GM18498 (cell line): Measurements from ENCODE around the gene SLC41A3.

Source experiments
- ATAC-seq: cut with Tn5 transposase; IDR thresholded peaks from one replicate; pipeline ENCODE4 v1.9.1; 2021; ENCODE audit warnings: mild to moderate bottlenecking, moderate library complexity; ENCODE audit not compliant: unreplicated experiment

The SLC41A3 gene

DNA sequence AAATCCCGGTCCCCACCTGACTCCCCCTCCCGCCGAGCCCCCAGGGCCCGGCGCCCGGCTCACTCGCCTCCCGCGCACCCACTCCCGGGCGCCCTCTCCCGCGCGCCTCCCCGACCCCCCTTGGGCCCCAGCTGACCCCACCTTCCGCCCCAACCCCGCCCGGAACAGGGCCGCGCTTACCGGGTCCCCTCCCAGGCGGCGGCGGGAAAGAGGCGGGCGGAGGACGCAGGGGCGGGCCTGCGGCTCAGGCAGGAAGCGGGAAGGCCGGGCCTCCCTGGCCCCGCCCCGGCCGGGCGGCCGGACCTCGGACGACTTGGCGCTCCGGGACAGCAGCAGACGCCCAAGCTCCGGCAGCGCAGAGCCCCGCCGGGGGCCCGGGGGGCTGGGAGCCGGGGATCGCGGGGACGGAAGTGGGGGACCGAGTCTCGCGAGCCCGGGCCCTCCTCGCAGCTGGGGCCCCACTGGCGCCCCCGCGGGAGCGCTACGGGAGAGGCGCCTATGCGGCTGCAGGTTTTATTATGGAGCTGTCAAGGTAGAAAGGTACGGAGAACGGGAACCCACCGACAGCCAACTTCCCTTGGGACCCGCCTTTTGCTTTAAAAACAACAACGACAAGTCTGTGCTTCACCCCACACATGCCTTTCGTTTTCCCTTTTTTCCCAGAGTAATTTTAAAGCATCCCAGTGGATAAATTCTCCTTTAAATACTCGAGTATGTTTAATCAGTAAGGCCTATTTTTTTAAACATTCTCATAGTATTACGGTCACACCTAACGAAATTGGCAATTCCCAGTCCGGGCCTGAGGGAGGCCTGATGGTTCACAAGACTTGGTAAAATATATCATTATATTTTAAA is at the start of gene SLC41A3:
Gene SLC41A3 (minus strand): TSS at position 212 of the 855 bp plus-strand sequence. CDS start 15,905 bp downstream, outside the sequence.
- peak; percentile 96 for ATAC-seq

DNA sequence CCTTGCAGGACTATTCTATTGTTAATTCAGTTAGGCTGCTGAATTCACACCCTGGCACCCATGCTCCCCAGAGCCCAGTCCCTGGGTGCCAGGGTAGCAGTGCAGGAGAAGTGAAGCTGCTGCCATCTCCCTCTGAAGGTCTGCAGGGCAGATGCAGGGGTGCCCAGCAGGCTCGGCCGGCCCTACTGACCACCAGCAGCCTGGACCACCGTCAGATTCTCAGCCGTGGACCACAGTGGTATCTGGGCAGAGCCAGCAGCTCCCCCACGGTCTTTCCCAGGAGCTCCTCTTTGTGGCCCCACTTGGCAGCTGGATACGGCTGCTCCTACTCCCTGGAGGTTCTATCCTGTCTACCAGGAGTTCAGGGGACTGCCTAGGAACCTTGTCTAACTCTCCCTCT is 49.7 kb upstream of the SLC41A3 start:
- ATAC-seq = no peak

DNA sequence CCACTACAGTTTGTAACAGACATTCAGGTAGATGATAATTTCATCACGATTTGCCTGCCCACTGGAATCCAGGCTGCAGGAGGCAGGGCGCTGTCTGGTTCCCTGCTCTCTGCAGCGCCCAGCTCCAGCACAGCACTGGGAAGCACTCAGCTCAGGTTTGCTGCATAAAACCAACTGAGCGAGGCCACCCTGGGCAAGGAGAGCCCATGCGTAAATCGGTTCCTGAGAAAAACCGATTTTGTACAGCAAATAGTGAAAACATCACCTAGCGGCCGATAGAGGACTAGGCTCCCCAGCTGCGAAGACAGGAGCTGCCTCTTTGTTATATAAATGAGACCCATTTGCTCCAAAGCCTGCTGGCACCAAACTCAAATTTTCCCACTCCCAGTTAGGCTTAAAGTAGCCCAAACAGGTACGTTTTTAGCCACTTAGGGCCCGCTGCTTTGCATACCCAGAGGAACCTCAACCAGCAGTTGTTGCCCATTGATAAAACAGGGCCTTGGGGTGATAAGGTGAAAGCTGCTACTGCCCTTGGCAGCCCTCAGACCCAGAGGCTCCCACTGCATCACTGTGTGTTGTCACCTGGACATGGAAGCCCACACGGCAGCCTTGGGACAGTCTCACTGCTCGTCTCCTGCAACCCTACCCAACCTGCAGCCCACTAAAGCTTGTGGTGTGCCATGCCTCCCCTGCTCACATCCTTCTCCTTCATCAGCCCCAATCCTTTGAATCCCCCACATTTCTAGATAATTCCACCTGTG is 49.0 kb upstream of the SLC41A3 start:
- no peak for ATAC-seq

DNA sequence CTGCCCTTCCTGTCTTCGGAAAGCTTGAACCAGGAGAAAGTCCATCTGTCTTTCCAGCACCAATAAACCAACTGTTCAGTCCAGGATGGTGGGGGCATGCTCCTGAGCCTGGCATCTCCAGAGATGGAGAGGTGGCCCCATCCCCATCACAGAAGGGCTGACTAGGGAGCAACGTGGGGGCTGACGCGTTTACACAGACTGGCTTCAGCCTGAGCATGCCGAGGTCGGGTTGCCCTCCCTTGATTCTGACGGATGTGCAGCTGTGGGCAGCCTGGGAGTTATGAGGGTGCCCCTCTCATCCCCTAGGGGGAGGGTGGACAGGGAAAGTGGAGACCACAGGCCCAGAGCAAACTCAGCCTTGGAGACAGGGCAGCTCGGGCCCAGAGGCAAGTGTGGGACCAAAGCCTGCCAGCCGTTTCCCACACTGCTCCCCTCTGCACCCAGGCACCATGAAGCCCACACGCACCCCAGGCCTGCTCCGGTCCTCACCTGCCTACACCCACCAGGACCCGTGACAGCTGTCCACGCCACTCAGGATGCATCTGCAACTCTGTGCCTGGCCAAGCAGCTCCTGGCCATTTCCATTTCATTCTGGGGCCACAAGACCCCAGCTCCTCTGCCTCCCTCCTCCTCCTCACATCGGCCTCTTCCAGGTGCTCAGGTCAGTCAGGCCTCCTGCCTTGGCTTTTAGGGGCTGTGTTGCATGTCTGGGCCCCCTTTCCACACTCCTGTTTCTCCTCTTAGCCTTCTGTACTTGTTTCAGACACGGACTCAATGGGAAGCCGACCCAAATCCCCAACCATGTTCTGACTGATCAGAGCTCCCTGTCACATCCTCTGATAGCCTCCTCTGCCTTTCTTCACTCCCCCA is 48.2 kb upstream of the SLC41A3 start:
- no peak for ATAC-seq

DNA sequence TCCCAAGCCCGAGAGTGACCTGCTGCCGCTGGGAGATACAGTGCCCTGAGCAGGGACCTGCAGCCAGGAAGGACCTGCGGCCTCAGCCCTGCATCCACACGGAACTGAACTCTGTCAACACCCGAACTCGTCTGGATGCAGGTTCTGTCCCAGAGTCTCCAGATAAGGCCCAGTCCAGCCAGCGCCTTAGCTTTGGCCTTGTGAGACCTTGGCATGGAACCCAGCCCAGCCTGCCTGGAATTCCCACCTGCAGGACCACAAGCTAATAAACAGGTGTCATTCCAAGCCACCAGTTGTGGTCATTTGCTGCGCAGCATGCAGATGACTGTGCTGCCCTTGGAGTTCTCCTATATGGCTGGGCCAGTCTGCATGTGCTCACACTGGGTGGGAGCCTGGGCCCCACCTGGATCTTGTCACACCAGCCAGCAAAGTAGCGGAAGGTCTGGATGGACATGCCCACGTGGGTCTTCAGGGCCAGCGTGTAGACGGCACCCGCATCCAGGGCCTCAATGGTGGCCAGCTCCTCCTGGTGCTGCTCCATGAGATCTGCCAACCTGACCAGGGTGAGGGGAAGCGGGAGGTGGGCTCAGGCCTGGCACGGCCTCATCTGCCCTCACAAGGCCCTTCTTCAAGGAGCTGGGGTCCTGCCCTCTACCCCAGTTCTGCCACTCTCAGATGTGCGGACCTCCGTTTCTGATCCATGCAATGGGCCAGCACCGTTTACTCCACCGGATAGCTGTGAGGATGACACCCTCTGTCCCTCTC is 47.2 kb upstream of the SLC41A3 start:
- ATAC-seq = no peak

DNA sequence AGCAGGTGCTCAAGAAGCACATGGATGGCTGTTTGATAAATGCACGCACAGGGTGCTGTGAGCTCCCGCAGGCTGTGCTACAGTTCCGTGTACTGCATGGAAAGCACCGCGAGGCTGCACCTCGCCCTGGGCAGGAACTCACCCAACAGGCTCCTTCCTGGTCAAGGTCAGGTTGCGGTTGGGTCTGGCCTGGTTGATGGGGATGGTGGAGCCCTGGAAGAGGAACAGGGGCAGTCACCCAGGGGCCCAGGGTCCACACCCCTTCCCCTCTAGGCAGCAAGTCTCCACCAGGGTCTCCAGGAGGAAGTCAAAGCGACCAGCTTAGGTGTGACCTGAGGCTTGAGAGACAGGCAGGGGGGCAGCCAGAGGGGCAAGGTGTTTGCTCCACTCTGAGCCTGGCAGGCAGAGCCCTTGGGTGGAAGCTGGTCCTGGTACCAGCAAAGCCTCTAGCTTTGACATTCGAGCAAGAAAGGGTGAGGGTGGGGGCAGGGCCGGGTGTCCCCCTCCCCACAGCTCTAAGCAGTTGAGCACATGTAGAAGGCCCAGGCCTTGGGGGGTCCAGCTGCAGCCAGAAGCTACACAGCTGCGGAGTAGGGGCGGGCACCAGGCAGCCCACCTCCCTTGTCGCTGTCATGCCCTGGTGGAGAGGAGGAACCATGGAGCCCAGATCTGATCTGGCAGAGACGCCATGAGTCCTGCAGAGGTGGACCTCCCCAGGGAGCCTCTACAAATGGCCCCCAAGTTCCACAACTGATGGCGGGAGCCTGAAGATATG is 46.3 kb upstream of the SLC41A3 start:
- ATAC-seq = no peak

DNA sequence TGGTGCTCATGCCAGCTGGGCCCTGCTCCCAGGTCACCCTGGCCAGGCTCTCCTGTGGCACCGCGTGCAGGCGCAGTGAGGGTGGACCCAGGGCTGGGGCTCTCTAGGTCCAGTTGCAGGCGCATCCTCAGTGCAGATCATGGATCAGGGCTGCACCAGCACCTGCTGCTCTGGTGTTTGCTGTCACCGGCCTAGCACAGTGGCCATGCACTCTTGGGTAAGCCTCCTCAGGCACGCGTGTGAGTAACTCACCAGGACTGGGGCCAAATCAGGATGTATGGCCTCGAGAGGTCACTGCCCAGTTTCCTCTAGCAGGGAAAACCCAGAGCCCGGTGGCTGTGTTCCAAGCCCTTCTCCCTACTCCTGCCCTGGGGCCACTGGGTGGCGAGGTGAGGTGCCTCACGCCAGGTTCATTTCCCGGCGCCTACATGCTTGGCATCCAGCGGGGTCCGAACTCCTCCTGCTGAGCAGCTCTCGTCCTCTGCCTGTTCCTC is 45.5 kb upstream of the SLC41A3 start:
- ATAC-seq = no peak

DNA sequence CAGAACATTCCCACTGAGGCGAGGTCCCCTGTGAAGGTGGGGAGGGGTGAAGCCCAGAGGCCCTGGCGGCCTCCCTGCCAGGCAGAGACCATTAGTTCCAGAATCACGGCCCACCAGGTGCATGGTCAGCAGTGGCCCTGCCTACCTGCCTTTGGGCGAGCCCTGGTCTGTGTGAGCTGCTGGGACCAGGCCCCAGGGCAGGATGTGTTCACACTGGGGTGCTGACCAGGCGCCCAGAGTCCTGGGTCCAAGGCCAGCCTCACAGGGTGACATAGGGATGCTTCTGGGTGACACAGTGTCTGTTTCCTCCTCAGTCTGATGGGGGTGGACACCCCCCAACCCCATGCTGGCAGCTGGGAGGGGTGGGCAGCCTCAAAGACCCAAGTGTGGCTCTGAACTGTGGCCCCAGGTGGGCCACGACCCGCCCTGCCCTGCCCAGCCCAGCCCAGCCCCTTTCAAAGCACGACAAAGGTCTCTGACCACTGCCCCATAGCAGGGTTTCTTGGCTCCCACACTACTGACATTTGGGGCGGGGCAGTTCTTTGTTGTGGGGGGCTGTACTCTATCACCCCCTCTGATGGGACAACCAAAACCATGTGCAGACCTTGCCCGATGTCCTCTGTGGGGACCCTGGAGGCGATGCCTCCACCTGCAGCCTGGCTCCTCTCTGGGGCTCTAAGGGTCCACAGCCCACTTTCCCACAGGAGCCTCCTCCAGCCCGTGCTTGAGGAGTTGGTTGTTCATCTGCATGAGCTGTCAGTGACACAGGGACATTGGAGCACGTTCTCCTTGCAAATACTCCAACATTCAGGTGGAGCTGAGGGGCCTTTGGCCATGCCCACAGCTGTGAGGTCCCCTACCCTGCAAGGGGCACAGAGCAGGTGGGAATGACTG is 44.8 kb upstream of the SLC41A3 start:
- no peak for ATAC-seq

DNA sequence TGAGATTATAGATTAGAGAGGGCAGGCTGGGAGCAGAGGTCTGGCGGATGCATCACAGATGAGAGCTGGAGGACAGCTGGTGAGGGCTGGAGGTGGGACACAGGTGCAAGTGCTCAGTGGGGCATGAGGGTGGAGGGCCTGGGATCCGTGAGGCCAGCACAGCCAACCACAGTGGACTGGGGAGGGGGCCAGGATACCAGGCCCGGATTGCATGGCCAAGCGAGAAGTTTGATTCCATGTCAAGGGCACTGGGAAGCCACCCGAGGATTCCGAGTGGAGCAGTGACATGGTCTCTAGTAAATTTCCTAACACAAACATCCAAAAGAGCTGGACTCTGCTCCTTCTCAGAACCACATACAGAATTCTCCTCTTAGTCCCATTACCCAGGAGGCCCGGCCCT is 44.0 kb upstream of the SLC41A3 start:
- ATAC-seq = no peak

DNA sequence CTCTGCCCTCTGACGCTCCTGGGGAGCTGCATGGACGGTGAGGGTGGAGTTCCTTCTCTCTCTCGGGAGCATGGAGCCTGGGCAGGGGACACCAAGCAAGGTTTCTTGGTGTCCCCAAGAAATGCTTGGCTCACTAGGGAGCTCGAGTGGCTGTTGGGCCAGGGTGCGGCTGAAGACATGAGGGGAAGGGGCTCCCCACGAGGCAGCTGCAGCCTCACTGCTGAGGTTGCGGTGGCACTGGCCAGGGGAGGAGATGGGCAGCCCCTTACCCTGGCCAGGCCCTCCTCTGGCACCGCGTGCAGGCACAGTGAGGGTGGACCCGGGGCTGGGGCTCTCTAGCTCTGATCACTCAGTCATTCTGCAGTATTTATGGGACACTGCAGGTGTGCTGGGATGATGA is 43.5 kb upstream of the SLC41A3 start:
- no peak for ATAC-seq

DNA sequence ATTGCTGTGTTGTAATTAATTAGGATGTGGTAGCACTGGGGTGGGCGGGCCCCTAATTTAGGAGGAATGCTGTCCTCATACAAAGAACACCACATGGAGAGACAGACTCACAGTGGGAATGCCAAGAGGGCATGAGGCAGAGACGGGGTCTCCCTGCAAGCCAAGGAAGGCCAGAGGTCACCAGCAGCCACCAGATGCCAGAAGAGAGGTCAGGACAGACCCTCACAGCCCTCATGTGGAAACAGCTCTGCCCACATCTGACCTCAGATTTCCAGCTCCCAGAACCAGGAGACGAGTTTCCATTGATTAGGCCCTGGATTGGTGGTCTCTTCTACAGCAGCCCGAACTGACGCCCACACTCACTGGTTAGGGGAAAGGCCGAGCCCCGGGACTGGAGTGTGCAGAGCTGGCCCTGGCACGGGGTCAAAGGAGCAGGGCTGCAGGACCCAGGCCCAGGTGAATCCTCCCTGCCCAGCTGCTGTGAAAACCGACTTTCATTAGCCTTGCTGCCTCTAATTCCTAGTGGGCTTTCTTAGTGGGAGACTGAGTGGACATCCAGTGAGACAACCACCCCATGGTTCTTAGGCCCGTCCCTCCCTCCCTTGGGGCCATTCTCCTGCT is 43.0 kb upstream of the SLC41A3 start:
- no peak for ATAC-seq

DNA sequence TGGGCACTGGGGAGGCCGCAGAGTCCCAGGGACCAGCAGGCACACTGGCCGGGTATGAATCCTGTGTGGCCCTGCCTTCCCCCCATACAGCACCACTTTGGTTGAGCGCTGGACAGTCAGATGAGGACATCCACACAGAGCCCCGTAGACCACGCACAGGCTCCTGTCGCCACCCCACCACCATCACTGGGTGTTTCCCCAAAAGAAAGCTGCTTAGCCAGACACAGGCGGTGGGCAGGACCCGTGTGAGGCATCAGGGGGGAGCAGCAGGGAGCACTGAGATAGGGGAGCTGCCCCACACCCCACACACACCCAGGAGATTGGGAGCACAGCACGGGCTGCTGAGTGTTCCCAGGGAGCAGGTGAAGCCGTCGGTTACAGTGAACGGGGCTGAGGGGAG is 42.4 kb upstream of the SLC41A3 start:
- ATAC-seq = no peak

DNA sequence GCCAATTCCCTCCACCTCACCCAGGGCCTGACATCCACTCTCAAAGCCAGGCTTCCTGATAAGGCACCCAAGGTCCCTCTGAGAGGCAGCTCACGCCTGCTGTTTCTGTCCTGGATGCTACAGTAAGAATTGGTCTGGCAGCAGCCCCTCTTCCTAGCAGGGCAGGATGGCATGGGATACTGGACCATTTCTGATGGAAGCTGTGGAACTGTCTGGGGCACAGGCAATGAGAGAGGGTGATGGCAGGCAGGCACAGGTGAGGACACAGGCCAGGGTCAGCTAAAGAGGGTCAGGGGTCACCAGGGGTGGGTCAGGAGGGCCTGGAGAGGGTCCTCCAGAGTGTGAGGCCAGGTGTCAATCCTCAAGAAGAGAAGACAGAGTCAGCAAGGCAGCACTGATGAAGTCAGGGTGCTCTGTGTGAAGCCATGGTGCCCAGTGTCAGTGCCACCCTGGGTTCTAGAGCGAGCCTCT is 41.9 kb upstream of the SLC41A3 start:
- ATAC-seq = no peak

DNA sequence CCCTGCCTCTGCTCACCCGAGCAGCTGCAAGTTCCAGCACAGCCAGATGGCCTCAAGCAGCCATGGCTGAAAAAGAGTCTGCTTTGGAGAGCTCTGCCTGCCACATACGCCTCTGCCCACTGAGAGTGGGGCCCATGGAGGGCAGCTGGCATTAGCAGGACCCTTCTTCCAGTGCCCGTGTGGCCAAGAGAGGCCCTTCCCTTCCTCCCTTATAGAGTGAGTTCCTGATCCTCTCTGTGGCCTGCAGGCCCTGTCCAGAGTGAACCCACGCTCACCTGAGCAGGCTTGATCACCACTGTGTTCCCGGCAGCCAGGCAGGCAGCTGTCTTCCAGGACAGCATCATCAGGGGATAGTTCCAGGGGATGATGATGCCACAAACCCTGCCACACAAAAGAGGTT is 41.4 kb upstream of the SLC41A3 start:
- ATAC-seq = no peak

DNA sequence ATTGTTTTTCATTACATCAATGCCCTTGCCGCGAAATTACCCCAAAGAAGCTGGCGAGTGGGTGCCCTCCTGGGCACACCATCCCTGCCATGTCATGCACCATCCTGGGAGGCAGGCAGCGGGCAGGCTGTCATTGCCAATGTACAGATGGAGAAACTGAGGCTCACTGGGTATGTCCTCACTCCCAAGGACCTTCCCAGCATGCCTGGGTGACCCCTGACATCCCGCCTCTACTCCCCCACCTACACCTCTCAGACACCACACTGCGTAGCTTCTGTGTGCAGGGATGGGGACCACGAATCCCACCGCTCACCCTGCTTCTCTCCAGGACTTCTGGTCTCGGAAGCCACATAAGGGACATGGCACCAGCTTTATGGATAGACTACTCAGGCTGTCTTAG is 41.0 kb upstream of the SLC41A3 start:
- ATAC-seq = no peak

DNA sequence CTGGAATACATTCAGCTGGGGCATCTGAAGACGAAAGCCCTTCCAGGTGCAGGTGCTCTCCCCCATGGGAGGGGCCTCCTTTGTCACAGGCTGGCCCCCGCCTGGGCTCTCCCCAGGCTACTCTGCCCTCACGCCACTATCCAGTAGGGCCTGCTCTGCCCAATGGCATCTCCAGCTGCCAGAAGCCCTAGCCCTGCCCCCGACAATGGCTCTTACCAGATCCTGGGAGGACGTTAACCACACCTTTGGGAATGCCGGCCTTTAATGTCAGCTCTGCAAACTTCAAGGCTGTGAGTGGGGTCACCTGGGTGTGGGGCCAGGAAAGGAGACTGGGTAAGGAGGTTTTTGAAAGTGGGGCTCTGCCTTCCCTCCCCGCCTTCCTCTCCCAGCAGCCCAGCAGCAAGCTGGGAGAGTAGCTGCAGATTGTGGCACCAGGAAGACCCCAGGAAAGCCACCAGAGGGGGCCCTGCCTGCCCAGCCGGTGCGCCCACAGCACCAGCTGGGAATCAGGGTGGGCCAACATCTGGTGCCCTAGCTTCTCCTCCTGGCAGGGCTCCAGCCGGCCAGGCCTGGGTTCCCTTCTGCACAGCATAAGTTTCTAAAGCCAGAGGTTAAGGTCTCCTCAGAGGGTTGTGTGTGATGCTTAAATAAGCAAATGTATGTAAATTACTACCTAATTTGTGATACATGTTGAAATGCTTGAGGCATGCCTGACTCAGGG is 40.4 kb upstream of the SLC41A3 start:
- ATAC-seq = no peak

DNA sequence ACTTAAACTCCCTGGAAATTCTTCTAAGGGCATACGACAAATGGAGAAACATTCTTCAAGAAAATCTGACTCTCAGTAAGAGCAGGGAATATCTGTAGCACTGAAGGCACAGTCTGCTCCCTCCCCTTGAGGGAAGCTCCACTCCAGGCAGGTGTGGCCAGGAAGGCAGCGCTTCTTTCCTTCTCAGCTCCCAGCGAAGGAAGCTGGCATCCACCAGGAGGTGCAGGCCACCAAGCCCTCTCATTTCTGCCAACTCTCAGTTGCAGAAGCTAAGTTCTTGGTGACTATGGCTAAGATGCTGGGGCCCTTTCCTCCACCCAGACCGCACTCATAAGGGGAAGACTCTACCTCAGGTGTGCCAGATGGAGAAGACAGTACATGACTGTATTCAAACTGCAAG is 37.7 kb upstream of the SLC41A3 start:
- ATAC-seq = no peak
